ENCODE measurements around the gene DPF3. TPM values are rescaled to one million over a fixed set of nuclear protein-coding genes. Genes with fewer than 3 reads are reported as not detected.
A peak's percentile ranks its signal among the peaks of the same experiment; 100 is the strongest.

Gene DPF3
- total RNA-seq, 1 donor from 2014 or later: 0.99 TPM

- DNase-seq (ENCODE audit: low read depth in 2 of 2): no peak
These were observed 53.9 kb downstream of the DPF3 start for GRCh38 chr14:72839753-72840607.

- no peak for DNase-seq (ENCODE audit: low read depth in 2 of 2)
These were observed 54.5 kb downstream of the DPF3 start for GRCh38 chr14:72839351-72839750.

DNA sequence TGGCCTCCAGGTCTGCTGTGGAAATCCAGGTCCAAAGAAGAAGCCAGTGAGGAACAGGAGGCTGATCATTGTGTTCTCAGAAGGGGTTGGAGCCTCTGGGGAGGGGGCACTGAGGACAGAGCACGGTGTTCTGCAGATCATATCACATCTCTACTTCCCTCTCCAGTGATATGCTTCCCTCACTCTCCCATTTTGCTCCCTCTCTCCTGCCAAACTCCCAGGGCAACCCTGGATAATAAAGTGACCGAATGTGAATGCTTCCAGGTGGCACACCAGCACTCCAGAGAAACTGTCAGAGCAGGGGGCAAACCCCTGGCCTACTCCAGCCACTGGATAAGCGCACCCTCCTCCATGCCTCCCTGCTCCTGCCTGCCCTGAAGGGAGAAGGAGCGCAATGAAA, 57.8 kb downstream of the DPF3 start:
- no peak for DNase-seq (ENCODE audit: low read depth in 2 of 2)

- DNase-seq (ENCODE audit: low read depth in 2 of 2): no peak
These were observed 60.7 kb downstream of the DPF3 start for GRCh38 chr14:72833174-72833573.

DNA sequence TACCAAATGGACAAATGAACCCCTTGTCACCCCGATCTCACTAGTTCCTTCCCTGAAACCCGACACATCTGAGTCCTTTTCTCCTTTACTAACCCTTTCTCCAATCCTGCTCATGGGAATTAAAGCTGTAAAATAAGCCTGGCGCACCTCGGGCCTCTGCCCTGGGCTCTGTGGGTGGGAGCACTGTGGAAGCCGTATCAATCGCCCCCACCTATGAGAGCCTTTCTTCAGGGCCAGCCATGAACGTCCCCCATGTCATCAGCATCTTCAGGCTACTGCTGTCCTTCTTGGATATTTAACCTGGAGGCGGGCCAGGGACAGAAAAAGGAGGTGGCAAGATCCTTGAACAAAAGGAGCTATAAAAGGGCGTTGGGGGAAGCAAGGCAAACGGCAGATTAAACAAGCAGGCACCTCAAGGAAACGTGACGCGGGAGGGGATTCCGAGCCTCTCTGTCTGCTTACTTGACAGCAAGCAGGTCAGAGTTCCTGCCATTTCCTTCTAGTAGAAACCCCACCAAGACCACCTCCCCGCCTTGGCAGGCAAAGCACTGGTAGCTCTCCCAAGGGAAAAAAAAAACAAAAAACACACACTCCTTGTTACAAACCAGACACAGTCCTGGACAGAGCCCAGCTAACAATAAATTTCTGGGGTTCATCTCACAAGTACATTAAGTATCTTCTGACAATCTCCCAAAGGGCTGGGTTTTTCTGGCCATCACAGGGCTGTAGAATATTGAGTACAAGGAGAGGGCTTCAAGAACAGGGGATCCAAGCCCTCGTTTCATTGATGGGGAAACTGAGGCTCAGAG, 62.9 kb downstream of the DPF3 start:
- peak in 1 of 2 donors; percentile 49 for DNase-seq (ENCODE audit: low read depth in 2 of 2)

GRCh38 chr14:72830356-72830755, 63.5 kb downstream of the DPF3 start:
- peak in 1 of 2 donors; percentile 68 for DNase-seq (ENCODE audit: low read depth in 2 of 2)

GRCh38 chr14:72828604-72829003, 65.3 kb downstream of the DPF3 start:
- DNase-seq (ENCODE audit: low read depth in 2 of 2): no peak

- DNase-seq (ENCODE audit: low read depth in 2 of 2): no peak
These were observed 67.9 kb downstream of the DPF3 start for GRCh38 chr14:72826039-72826438.

GRCh38 chr14:72825486-72825885, 68.4 kb downstream of the DPF3 start:
- DNase-seq (ENCODE audit: low read depth in 2 of 2): no peak

GRCh38 chr14:72824051-72824450, 69.8 kb downstream of the DPF3 start:
- no peak for DNase-seq (ENCODE audit: low read depth in 2 of 2)

DNA sequence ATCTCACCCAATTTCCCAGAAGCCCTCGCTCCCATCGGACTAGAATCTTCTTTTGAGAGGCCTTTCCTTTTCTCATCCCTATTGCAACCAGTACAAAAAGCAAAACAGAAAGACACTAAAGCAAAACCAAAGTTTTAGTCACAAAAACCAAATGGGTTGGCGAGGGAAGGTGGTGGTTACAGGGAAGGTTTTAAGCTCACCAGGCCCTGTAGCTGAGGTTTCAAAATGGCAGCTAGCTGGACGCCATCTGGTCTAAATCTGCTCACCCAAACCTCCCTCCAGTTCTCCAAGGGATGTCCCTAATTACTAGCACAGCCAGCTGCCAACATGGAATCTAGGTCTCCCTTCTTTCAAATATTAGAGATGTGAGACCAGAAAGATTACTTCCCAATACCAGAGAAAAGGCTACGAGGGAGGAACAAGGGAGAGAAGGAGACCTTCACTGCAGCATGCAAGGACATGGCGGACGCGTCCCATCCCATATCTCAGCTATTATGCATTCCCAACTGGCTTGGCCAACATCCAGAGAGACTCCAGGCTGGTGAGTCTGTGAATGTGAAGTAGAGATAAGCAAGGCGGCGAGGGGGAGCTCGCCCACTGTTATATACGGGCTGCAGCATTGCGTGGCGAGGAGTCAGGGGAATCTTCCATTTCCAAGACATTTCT, 70.8 kb downstream of the DPF3 start:
- no peak for DNase-seq (ENCODE audit: low read depth in 2 of 2)

- DNase-seq (ENCODE audit: low read depth in 2 of 2): no peak
These were observed 74.9 kb downstream of the DPF3 start for GRCh38 chr14:72818998-72819397.

DNA sequence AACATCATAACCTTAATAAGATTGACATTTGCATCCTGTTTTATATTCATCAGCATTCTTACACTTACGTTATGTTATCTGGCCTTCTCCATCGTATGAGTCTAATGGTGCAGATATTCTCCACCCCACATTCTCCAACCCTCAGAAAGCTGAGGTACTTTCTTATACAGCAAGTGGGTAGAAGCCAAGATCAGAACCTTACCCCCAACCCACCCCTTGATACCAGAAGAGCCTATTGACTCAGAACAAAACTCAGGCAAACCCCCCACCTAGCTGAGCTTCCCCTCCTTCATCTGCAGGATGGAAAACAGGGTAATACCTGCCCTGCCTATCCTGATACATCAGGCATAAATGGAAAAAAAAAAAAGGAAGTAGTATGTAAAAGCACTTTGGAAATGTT, 77.6 kb downstream of the DPF3 start:
- DNase-seq (ENCODE audit: low read depth in 2 of 2): no peak

DNA sequence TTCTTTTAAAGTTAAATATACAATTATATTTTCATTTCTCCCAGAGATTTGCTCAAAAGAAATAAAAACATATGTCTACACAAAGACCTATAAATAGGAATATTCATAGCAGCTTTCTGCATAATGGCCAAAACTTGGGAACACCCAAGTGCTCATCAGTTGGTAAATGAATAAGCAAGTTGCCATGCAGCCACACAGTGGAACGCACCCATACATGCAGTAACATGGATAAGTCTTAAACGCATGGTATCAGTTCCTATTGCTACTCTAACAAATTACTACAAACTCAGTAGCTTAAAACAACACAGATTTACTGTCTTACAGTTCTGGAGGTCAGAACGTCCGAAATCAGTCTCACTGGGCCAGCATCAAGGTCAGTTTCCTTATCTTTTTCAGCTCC, 78.5 kb downstream of the DPF3 start:
- DNase-seq (ENCODE audit: low read depth in 2 of 2): no peak

DNA sequence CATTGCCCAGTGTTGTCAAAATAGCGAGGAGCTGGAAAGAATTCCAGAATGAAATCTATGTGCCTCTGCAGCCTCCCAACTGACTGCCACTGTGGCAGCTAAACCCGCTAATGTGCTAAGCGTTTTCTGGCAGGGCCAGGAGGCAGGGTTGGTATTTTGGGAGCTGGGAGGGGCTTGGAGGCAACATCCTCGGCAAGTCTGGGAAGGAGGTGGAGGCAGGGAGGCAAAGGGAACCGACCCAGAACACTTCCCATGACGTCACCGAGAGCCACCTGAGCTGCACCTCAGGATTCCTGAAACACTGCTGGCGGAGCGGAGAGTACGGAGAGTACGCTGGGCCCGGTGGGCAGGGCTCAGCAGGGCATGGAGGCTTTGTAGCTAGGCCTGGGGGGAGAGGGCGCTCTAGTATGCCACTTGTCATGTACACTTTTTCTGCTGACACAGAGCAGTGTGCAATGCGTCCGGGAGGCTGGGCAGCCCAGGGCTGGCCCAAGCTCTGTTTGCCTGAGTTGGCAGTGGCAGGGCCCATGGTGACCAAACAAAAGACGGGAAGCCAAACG, 81.5 kb downstream of the DPF3 start:
- no peak for DNase-seq (ENCODE audit: low read depth in 2 of 2)

GRCh38 chr14:72810201-72810600, 83.7 kb downstream of the DPF3 start:
- DNase-seq (ENCODE audit: low read depth in 2 of 2): peak; percentile 31 to 54

- DNase-seq (ENCODE audit: low read depth in 2 of 2): no peak
These were observed 84.8 kb downstream of the DPF3 start for GRCh38 chr14:72809063-72809462.

GRCh38 chr14:72808564-72808963, 85.3 kb downstream of the DPF3 start:
- no peak for DNase-seq (ENCODE audit: low read depth in 2 of 2)

DNA sequence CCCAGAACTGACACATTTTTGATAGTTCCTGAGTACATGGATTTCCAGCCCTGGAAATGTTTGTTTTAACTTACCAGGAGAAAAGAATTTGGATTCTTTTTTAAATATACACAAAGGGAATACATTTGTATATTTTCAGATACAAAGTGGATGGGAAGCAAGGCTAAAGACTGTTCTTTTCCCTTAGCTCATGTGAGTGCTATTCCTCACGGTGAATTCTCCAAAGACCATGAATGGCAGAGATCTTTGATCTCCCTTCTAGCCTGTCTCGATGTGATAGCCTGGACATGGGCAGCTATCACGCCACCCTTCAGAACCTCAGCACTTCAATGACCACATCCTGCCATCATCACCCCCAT, 91.3 kb downstream of the DPF3 start:
- DNase-seq (ENCODE audit: low read depth in 2 of 2): no peak

DNA sequence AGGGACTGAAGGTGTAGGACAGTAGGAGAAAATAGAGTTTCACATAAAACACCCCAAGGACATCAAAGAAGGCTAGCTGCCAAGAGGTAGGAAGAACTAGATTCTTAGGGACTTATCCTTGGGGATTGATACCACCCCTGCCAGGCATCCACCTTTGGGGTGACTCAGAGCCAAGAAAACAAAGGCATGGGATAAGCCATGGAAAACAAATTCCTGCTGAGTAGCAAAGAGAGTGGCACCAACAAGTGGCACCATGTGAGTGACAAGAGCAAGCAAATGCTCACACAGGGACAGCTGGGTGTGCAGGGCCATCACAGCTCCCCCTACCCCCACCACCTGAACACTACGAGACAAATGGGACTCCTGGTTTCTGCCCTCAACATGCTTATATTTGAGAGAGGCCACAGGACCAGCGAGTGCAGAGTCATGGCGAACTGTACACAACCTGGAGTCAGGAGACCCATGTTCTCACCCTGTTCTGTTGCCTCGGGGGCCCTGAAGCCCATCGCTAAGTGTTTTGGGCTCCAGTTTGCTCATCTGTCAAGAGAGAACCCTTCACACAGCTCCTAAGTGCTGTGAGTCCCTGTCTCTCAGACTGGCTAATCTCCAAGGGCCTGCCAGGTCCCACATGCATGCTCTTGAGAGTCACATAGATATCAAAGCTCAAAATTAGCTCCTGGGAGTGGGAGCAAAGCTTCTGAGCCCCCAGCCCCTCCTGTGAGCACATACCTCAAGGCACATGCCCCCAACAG, 91.9 kb downstream of the DPF3 start:
- DNase-seq (ENCODE audit: low read depth in 2 of 2): no peak

DNA sequence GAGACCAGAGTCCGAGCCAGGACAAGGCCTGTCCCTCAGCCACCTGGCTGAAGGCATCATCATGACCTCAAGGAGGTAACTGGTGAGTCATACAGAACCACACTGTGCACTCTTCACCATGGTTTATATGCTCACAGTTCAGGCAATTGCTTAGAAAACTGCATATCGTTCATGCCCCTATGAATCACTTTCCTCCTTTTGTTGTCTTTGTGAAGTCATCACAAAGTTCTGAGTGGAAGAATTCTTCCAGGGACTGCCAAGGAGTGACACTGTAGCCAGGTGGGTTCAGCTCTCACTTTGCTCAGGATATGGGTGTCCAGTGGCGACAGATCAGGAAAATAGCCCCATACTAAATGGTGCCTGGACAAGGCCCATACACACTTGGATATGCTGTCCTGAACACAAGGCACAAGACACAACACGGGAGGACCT, 92.5 kb downstream of the DPF3 start:
- peak; percentile 12 to 97 for DNase-seq (ENCODE audit: low read depth in 2 of 2)

Measured in lung microvascular endothelial cell (primary cell).